HEK293T (cell line): ENCODE data around the gene NR6A1.

Experiments
- ARNT ChIP-seq: fragments of 450-650 bp; IDR thresholded peaks from 2 replicates; pipeline ENCODE4 v1.6.1; 2017; ENCODE audit warnings: mild to moderate bottlenecking
- BHLHE40 ChIP-seq: fragments of 450-650 bp; IDR thresholded peaks from 2 replicates; pipeline ENCODE4 v1.6.1; 2016; ENCODE audit warnings: mild to moderate bottlenecking, moderate library complexity, borderline replicate concordance
- ELF4 ChIP-seq: fragments of 450-650 bp; IDR thresholded peaks from 2 replicates; pipeline ENCODE4 v1.6.1; 2017; ENCODE audit warnings: antibody characterized with exemption
- FOXA1 ChIP-seq: fragments of 450-650 bp; IDR thresholded peaks from 2 replicates; pipeline ENCODE4 v1.6.1; 2016; ENCODE audit warnings: mild to moderate bottlenecking
- FOXK2 ChIP-seq: fragments of 450-650 bp; IDR thresholded peaks from 2 replicates; pipeline ENCODE4 v1.6.1; 2016; ENCODE audit warnings: mild to moderate bottlenecking
- FOXM1 ChIP-seq: fragments of 450-650 bp; IDR thresholded peaks from 2 replicates; pipeline ENCODE4 v1.6.1; 2017; ENCODE audit warnings: mild to moderate bottlenecking, borderline replicate concordance
- L3MBTL2 ChIP-seq: fragments of 450-650 bp; conservative IDR thresholded peaks from 2 replicates; pipeline ENCODE4 v1.6.1; 2016; ENCODE audit warnings: mild to moderate bottlenecking
- LEF1 ChIP-seq: fragments of 450-650 bp; IDR thresholded peaks from 2 replicates; pipeline ENCODE4 v1.6.1; 2017; ENCODE audit warnings: mild to moderate bottlenecking, borderline replicate concordance
- NFRKB ChIP-seq: fragments of 450-650 bp; IDR thresholded peaks from 2 replicates; pipeline ENCODE4 v1.6.1; 2016; ENCODE audit warnings: mild to moderate bottlenecking, moderate library complexity
- SP1 ChIP-seq: fragments of 450-650 bp; IDR thresholded peaks from 2 replicates; pipeline ENCODE4 v1.6.1; 2017
- TARDBP ChIP-seq: fragments of 450-650 bp; IDR thresholded peaks from 2 replicates; pipeline ENCODE4 v1.6.1; 2016
- ZNF384 ChIP-seq: fragments of 450-650 bp; IDR thresholded peaks from 2 replicates; pipeline ENCODE4 v1.6.1; 2016
- TF ChIP-seq, protein P1 (sequence below): fragments of 450-650 bp; IDR thresholded peaks from 2 replicates; pipeline ENCODE4 v1.6.1; 2016

DNA sequence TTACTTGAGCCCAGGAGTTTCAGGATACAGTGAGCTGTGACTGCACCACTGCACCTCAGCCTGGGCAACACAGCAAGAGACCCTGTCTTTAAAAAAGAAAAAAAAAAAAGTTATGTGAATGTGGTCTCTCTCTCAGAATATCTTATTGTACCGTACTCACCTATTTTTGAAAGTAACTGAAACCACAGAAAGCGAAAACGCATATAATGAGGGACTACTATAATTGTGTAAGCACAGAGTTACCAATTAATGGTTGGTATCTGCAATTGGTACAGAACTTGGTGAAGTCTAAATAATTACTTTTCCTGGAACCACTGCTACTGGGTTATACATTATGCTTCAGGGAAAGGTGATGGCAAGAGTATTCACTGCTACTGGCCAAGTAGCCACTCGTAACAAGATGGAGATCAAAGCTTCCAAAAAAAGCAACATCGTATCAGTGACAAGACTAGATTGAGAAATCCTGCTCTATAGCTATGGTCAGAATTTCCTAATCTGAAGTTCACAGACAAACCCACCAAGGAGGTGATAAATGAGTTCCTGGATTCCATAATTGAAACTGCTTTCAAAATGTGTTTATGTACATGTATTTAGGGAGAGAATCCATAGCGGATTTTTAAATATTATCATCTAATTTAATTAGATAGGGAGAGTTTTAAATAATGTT, 82.7 kb downstream of the NR6A1 start:
- TF ChIP-seq TARDBP (no peak), NFRKB (no peak), BHLHE40 (no peak), FOXM1 (no peak), ZNF384 (no peak), FOXA1 (no peak), L3MBTL2 (no peak), ELF4 (no peak), ARNT (no peak), SP1 (no peak), LEF1 (no peak), FOXK2 (no peak)
- TF ChIP-seq, protein P1, sequence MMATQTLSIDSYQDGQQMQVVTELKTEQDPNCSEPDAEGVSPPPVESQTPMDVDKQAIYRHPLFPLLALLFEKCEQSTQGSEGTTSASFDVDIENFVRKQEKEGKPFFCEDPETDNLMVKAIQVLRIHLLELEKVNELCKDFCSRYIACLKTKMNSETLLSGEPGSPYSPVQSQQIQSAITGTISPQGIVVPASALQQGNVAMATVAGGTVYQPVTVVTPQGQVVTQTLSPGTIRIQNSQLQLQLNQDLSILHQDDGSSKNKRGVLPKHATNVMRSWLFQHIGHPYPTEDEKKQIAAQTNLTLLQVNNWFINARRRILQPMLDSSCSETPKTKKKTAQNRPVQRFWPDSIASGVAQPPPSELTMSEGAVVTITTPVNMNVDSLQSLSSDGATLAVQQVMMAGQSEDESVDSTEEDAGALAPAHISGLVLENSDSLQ = no peak
